ENCODE data around the gene RAD54L2.
"Not testable (repeated sequence)": the region's sequence is repeated elsewhere in the genome, so short reads cannot be mapped to it uniquely, and the experiment has no call there.

The RAD54L2 gene

DNA sequence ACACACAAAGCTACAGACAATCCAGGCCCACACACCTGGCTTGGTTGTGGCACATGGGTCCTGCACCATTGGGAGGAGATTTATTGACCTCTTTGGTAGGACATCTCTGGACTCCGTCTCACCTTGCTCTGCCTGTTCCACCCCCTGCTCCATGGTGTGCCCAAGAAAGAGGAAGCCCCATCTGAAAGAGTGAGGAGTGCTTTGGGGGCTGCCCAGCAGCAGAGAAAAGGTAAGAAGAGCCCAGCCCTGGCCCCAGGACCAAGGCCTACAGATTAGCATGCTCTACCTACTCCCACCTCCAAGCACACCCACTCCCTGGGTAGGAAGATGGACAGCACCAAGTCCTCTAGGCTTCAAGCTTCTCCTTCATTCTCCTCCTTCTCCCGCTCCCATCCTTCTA, 35.5 kb upstream of the RAD54L2 start:
- no peak overlapping the region for H3K4me3 ChIP-seq (ENCODE audit: low read depth, low read length)
- TF ChIP-seq, protein P1, sequence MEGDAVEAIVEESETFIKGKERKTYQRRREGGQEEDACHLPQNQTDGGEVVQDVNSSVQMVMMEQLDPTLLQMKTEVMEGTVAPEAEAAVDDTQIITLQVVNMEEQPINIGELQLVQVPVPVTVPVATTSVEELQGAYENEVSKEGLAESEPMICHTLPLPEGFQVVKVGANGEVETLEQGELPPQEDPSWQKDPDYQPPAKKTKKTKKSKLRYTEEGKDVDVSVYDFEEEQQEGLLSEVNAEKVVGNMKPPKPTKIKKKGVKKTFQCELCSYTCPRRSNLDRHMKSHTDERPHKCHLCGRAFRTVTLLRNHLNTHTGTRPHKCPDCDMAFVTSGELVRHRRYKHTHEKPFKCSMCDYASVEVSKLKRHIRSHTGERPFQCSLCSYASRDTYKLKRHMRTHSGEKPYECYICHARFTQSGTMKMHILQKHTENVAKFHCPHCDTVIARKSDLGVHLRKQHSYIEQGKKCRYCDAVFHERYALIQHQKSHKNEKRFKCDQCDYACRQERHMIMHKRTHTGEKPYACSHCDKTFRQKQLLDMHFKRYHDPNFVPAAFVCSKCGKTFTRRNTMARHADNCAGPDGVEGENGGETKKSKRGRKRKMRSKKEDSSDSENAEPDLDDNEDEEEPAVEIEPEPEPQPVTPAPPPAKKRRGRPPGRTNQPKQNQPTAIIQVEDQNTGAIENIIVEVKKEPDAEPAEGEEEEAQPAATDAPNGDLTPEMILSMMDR (IDR thresholded peaks at IDR 0.05; ENCODE audit: low read depth, low read length), result no peak

DNA sequence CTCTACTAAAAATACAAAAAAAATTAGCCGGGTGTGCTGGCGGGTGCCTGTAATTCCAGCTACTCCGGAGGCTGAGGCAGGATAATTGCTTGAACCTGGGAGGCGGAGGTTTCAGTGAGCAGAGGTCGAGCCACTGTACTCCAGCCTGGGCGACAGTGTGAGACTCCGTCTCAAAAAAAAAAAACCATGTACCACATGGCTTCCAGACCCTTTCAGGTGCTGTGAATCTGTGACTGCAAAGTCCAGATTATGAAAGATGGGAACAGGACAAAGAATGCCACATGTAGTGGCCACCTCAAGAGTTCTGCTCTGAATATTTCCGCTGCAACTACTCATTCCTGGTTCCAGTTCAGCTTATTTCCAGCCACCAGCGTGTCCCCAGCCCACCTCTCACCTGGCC, 30.3 kb upstream of the RAD54L2 start:
- H3K4me3 ChIP-seq (ENCODE audit: low read depth, low read length), result no peak overlapping the region
- TF ChIP-seq, protein P1 (IDR thresholded peaks at IDR 0.05; ENCODE audit: low read depth, low read length), result no peak

GRCh38 chr3:51510996-51511395, 27.5 kb upstream of the RAD54L2 start:
- no peak overlapping the region for H3K4me3 ChIP-seq (ENCODE audit: low read depth, low read length)
- TF ChIP-seq, protein P1 (IDR thresholded peaks at IDR 0.05; ENCODE audit: low read depth, low read length), result no peak

DNA sequence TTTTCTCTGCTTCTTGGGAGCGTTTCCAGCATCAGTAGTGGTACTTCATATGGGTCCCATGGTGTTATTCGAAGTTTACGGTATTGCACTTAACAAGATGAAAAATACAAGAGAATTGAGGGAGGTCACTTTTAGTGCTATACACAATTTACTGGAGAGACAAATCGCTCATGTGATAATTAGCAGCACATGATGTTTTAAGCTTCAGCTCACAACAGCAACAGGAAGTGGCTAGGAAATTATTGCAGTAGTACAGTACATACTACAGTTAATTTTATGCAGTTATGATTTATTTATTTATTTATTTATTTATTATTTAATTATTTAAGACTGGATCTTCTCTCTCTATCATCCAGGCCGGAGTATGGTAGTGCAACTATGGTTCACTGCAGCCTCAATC, 24.3 kb upstream of the RAD54L2 start:
- TF ChIP-seq, protein P1 (IDR thresholded peaks at IDR 0.05; ENCODE audit: low read depth, low read length), result no peak
- no peak overlapping the region for H3K4me3 ChIP-seq (ENCODE audit: low read depth, low read length)

DNA sequence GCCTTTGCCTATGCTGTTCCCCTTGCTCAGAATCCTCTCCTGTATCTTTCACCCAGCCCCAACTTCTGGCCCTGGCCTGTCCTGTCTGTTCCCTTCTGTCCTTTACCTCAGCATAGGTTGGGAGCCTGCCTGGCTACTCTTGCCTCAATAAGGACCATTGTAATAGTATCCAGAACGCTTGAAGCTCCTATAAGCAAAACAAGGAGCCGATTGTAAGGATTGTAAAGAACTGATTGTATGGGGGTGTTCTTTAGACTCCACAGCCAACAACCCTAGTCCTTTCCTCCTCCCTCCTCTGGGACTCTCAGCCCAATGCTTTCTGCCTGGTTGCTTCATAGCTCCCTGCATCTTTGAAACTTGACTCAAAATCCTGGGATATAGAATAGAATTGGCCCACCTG, 18.7 kb upstream of the RAD54L2 start:
- TF ChIP-seq, protein P1 (IDR thresholded peaks at IDR 0.05; ENCODE audit: low read depth, low read length), result no peak
- no peak overlapping the region for H3K4me3 ChIP-seq (ENCODE audit: low read depth, low read length)

GRCh38 chr3:51520906-51521730, 17.4 kb upstream of the RAD54L2 start:
- H3K4me3 ChIP-seq (ENCODE audit: low read depth, low read length), result not testable (repeated sequence)

DNA sequence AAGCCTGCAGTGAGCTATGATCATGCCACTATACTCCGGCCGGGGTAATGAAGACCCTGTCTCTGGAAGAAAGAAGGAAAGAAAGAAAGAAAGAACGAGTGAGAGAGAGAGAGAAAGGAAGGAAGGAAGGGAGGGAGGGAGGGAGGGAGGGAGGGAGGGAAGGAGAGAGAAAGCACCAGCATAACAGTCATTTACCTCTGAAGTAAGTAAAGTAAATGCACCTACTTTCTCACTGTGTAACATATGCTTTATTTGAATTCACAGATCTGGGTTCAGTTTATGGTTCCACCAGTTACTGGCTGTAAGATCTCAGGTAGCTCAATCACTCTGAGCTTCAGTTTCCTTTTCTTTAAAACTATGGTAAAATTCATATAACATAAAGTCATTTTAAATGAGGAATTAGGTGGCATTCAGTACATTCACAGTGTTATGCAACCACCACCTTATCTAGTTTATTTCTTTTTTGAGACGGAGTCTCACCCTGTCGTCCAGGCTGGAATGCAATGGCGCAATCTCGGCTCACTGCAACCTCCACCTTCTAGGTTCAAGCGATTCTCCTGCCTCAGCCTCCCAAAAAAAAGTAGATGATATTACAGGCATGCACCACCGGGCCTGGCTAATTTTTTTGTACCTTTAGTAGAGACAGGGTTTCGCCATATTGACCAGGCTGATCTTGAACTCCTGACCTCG, 16.1 kb upstream of the RAD54L2 start:
- no peak overlapping the region for H3K4me3 ChIP-seq (ENCODE audit: low read depth, low read length)
- TF ChIP-seq, protein P1 (IDR thresholded peaks at IDR 0.05; ENCODE audit: low read depth, low read length), result no peak

DNA sequence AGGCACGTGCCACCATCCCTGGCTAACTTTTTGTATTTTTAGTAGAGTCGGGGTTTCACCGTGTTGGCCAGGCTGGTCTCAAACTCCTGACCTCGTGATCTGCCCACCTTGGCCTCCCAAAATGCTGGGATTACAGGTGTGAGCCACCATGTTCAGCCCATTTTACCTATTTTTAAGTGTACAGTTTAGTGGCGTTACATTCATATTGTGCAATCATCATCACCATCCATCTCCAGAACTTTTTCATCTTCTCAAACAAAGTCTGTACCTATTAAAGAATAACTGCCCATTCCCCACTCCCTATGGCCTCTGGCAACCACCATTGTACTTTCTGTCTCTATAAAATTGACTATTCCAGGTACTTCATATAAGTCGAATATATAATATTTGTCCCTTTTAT, 13.6 kb upstream of the RAD54L2 start:
- not testable (repeated sequence) for H3K4me3 ChIP-seq (ENCODE audit: low read depth, low read length)

Data from WI38 (cell line).